ENCODE results near the gene ADCYAP1. TPM values are rescaled to one million over a fixed set of nuclear protein-coding genes. Genes with fewer than 3 reads are reported as not detected.

ADCYAP1 gene
- polyA plus RNA-seq, 1 donor (not counting 4 experiments of a cell fraction or from before 2014, with no cell fraction given), result not detected

DNA sequence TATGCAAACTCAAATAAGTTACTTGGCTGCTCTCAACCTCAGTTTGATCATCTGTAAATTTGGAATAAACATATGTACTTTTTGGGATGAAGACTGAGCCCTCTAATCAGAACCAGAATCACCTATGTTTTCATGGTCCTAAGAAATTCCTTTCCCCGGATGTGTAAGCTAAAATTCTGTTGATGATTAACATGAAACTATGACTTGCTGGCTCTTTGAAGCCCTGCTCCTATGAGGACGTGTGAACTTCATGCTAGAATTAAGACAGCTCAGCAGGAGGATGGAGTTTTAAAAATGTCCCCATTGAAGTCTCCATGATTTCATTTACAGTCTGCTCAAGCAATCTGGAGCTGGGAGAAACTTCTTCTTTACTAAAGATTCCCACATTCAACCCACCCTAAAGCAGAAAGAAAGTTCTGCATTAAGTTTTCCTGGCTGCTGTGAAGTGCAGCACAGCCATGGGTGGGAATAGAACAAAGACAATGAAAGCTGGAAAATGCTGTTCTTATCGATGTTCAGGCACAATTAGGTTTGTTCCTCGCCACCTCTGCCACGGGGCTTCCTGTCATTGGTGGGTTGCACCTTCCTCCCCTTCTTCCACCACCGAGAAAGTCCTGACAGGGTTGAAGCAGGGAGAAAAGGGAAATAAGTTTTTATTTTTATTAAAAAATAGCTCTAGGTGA is 50.9 kb downstream of the ADCYAP1 start:
- H3K9ac ChIP-seq (ENCODE audit: control insufficient read depth, extremely low read depth, insufficient read depth, low read length), result no peak overlapping the region
- no peak for DNase-seq (ENCODE audit: low read depth, low spot score)
- no peaks in the 10 kb centered on the region for H4K20me1 ChIP-seq (ENCODE audit: control insufficient read depth, extremely low read depth, insufficient read depth, low read length)

DNA sequence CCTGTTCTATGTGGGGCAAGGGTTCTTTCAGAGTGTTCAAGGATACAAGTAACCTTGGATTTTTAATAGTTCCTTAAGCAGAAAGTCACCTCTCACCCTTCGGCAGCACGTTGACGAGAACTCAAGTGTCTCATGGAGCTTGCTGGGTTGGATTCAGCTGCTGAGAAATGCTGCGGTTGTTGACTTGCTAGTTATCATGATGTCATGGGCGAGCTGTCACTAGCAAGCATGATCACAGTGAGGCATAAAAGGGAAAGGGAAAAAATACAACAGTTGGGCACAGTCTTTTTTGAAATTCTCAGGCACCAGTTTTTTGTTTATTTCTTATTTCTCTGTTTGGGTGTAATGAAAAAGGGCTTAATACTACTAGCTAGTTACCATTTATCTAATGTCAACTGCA is 53.2 kb downstream of the ADCYAP1 start:
- dilution Hi-C loops (cut with MboI; ENCODE audit: extremely low pct_ligation_motif_present, low sequenced_read_pairs), result no loop called here
- Histone ChIP-seq H3K4me2 (ENCODE audit: control insufficient read depth, extremely low read depth, insufficient read depth, low read depth, low read length) (no peak overlapping the region), H3K9me1 (ENCODE audit: control insufficient read depth, extremely low read depth, insufficient read depth, low read length) (no peaks in the 10 kb centered on the region), H3K36me3 (ENCODE audit: control insufficient read depth in 2 of 2, extremely low read depth in 1 of 2, insufficient read depth in 2 of 2, low read length in 2 of 2) (no peaks in the 10 kb centered on the region), H3K27me3 (ENCODE audit: control insufficient read depth, extremely low read depth, insufficient read depth, low read length) (no peaks in the 10 kb centered on the region), H3K9ac (ENCODE audit: control insufficient read depth, extremely low read depth, insufficient read depth, low read length) (no peak overlapping the region), H2AFZ (ENCODE audit: control insufficient read depth, low read length) (no peak overlapping the region), H3K4me1 (ENCODE audit: control insufficient read depth, extremely low read depth, insufficient read depth, low read length) (no peaks in the 10 kb centered on the region), H3K79me2 (ENCODE audit: control insufficient read depth, insufficient read depth, low read length) (no peaks in the 10 kb centered on the region), H3K9me3 (ENCODE audit: control insufficient read depth, low read depth, low read length) (no peaks in the 10 kb centered on the region), H3K4me3 (ENCODE audit: control insufficient read depth in 2 of 3, extremely low read depth in 1 of 3, insufficient read depth in 2 of 3, low read depth in 1 of 3, low read length in 3 of 3) (no peak overlapping the region), H3K27ac (ENCODE audit: control insufficient read depth, insufficient read depth, low read length) (no peak overlapping the region), H4K20me1 (ENCODE audit: control insufficient read depth, extremely low read depth, insufficient read depth, low read length) (no peaks in the 10 kb centered on the region)
- no peak for FAIRE-seq
- TF ChIP-seq EZH2 (IDR thresholded peaks at IDR 0.05; ENCODE audit: low read length), result no peak
- TF ChIP-seq, protein P1, sequence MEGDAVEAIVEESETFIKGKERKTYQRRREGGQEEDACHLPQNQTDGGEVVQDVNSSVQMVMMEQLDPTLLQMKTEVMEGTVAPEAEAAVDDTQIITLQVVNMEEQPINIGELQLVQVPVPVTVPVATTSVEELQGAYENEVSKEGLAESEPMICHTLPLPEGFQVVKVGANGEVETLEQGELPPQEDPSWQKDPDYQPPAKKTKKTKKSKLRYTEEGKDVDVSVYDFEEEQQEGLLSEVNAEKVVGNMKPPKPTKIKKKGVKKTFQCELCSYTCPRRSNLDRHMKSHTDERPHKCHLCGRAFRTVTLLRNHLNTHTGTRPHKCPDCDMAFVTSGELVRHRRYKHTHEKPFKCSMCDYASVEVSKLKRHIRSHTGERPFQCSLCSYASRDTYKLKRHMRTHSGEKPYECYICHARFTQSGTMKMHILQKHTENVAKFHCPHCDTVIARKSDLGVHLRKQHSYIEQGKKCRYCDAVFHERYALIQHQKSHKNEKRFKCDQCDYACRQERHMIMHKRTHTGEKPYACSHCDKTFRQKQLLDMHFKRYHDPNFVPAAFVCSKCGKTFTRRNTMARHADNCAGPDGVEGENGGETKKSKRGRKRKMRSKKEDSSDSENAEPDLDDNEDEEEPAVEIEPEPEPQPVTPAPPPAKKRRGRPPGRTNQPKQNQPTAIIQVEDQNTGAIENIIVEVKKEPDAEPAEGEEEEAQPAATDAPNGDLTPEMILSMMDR (optimal IDR thresholded peaks at IDR 0.05 in 1 of 3, IDR thresholded peaks at IDR 0.05 in 1 of 3, conservative IDR thresholded peaks at IDR 0.05 in 1 of 3; ENCODE audit: extremely low read depth in 1 of 3, insufficient read depth in 2 of 3, low read length in 3 of 3), result no peak
- no peak for DNase-seq (ENCODE audit: low read depth, low spot score)

More for the DNA sequence above, 50.9 kb downstream of the ADCYAP1 start:
- Histone ChIP-seq H2AFZ (ENCODE audit: control insufficient read depth, low read length) (no peak overlapping the region), H3K9me1 (ENCODE audit: control insufficient read depth, extremely low read depth, insufficient read depth, low read length) (no peaks in the 10 kb centered on the region), H3K27ac (ENCODE audit: control insufficient read depth, insufficient read depth, low read length) (no peak overlapping the region), H3K27me3 (ENCODE audit: control insufficient read depth, extremely low read depth, insufficient read depth, low read length) (no peaks in the 10 kb centered on the region), H3K79me2 (ENCODE audit: control insufficient read depth, insufficient read depth, low read length) (no peaks in the 10 kb centered on the region), H3K4me3 (ENCODE audit: control insufficient read depth in 2 of 3, extremely low read depth in 1 of 3, insufficient read depth in 2 of 3, low read depth in 1 of 3, low read length in 3 of 3) (no peak overlapping the region), H3K9me3 (ENCODE audit: control insufficient read depth, low read depth, low read length) (no peaks in the 10 kb centered on the region), H3K36me3 (ENCODE audit: control insufficient read depth in 2 of 2, extremely low read depth in 1 of 2, insufficient read depth in 2 of 2, low read length in 2 of 2) (no peaks in the 10 kb centered on the region), H3K4me1 (ENCODE audit: control insufficient read depth, extremely low read depth, insufficient read depth, low read length) (no peaks in the 10 kb centered on the region), H3K4me2 (ENCODE audit: control insufficient read depth, extremely low read depth, insufficient read depth, low read depth, low read length) (no peak overlapping the region)
- dilution Hi-C loops (cut with MboI; ENCODE audit: extremely low pct_ligation_motif_present, low sequenced_read_pairs), result no loop called here
- no peak for FAIRE-seq
- TF ChIP-seq, protein P1 (optimal IDR thresholded peaks at IDR 0.05 in 1 of 3, IDR thresholded peaks at IDR 0.05 in 1 of 3, conservative IDR thresholded peaks at IDR 0.05 in 1 of 3; ENCODE audit: extremely low read depth in 1 of 3, insufficient read depth in 2 of 3, low read length in 3 of 3), result no peak
- no peak for TF ChIP-seq EZH2 (IDR thresholded peaks at IDR 0.05; ENCODE audit: low read length)

Measured in keratinocyte (primary cell).